WTC11 (cell line): Measurements from ENCODE around the gene FCN3. TPM values are rescaled to one million over a fixed set of nuclear protein-coding genes. Genes with fewer than 3 reads are reported as not detected.

Source experiments
- ATAC-seq: fragments of 200-7000 bp; cut with Tn5 transposase; 2 replicates; pipeline ENCODE4 v1.10.0; 2021; ENCODE audit warnings: mild to moderate bottlenecking, moderate library complexity
- CTCF ChIA-PET: fragments of 300-600 bp; sonication (Branson Sonifier 250); formaldehyde crosslinking; loops from one replicate; lab custom pipeline; 2021; ENCODE audit warnings: antibody characterized with exemption; lab: Charles Lee
- POLR2A ChIA-PET: fragments of 350-600 bp; sonication (Branson Sonifier 250); formaldehyde crosslinking; loops from one replicate; lab custom pipeline; 2021; ENCODE audit warnings: antibody characterized with exemption; lab: Charles Lee
- DNase-seq: peaks from one replicate; pipeline ENCODE4 v3.0.0; 2021; ENCODE audit warnings: low spot score
- H3K27ac Mint-ChIP-seq: 2 replicates; pipeline ENCODE4 v1.8.0; 2021; ENCODE audit warnings: mixed read lengths
- H3K27me3 Mint-ChIP-seq: 2 replicates; pipeline ENCODE4 v1.8.0; 2021; ENCODE audit warnings: low read depth, mild to moderate bottlenecking, moderate library complexity, mixed read lengths
- H3K36me3 Mint-ChIP-seq: 2 replicates; pipeline ENCODE4 v1.8.0; 2021; ENCODE audit warnings: mixed read lengths
- H3K4me1 Mint-ChIP-seq: 2 replicates; pipeline ENCODE4 v1.8.0; 2022; ENCODE audit warnings: mixed read lengths
- H3K4me3 Mint-ChIP-seq: 2 replicates; pipeline ENCODE4 v1.8.0; 2021; ENCODE audit warnings: mild to moderate bottlenecking, moderate library complexity, mixed read lengths
- H3K9me3 Mint-ChIP-seq: 2 replicates; pipeline ENCODE4 v1.8.0; 2021; ENCODE audit warnings: mixed read lengths
- CREB1 ChIP-seq: sonication (generic); formaldehyde crosslinking; IDR thresholded peaks from 2 replicates; pipeline ENCODE4 v1.8.0; 2023; ENCODE audit warnings: mild to moderate bottlenecking, missing genetic modification reagents
- ELF4 ChIP-seq: sonication (generic); formaldehyde crosslinking; IDR thresholded peaks from 2 replicates; pipeline ENCODE4 v1.8.1; 2022; ENCODE audit warnings: low read depth, mild to moderate bottlenecking, moderate library complexity, missing genetic modification reagents
- GRHL2 ChIP-seq: fragments of 250-450 bp; sonication (Bioruptor Pico); IDR thresholded peaks from 2 replicates; pipeline ENCODE4 v1.8.0; 2022; ENCODE audit warnings: mild to moderate bottlenecking, moderate library complexity; ENCODE audit not compliant: insufficient replicate concordance, severe bottlenecking
- JAZF1 ChIP-seq: fragments of 250-450 bp; sonication (Bioruptor Pico); IDR thresholded peaks from 2 replicates; pipeline ENCODE4 v1.9.0; 2021; ENCODE audit warnings: moderate library complexity, mild to moderate bottlenecking, inconsistent platforms
- PRRX2 ChIP-seq: fragments of 250-450 bp; sonication (Bioruptor Pico); IDR thresholded peaks from 2 replicates; pipeline ENCODE4 v1.8.0; 2021; ENCODE audit warnings: mild to moderate bottlenecking
- RELA ChIP-seq: sonication (generic); formaldehyde crosslinking; IDR thresholded peaks from 2 replicates; pipeline ENCODE4 v1.8.1; 2022; ENCODE audit warnings: missing genetic modification reagents, mild to moderate bottlenecking, borderline replicate concordance
- SOX15 ChIP-seq: fragments of 250-450 bp; sonication (Bioruptor Pico); IDR thresholded peaks from 2 replicates; pipeline ENCODE4 v1.9.0; 2021; ENCODE audit warnings: mild to moderate bottlenecking
- TEAD4 ChIP-seq: sonication (generic); formaldehyde crosslinking; IDR thresholded peaks from 2 replicates; pipeline ENCODE4 v1.8.0; 2022; ENCODE audit warnings: mild to moderate bottlenecking, missing genetic modification reagents
- ZNF232 ChIP-seq: sonication (generic); formaldehyde crosslinking; IDR thresholded peaks from 2 replicates; pipeline ENCODE4 v1.8.0; 2022; ENCODE audit warnings: mild to moderate bottlenecking, missing genetic modification reagents
- ZNF317 ChIP-seq: sonication (generic); formaldehyde crosslinking; IDR thresholded peaks from 2 replicates; pipeline ENCODE4 v1.8.1; 2023; ENCODE audit warnings: low read depth, mild to moderate bottlenecking, moderate library complexity, missing genetic modification reagents, borderline replicate concordance
- ZNF671 ChIP-seq: fragments of 250-450 bp; sonication (Bioruptor Pico); IDR thresholded peaks from 2 replicates; pipeline ENCODE4 v1.8.0; 2021; ENCODE audit warnings: mild to moderate bottlenecking
- total RNA-seq: library from RNA; stranded (reverse); gene quantifications from 3 replicates; pipeline ENCODE4 v1.2.3, GENCODE V29; 2021
- TF ChIP-seq, protein P1 (sequence below): sonication (generic); formaldehyde crosslinking; IDR thresholded peaks from 2 replicates; pipeline ENCODE4 v1.8.1; 2023; ENCODE audit warnings: mild to moderate bottlenecking, missing genetic modification reagents, borderline replicate concordance
- TF ChIP-seq, protein P2 (sequence below): sonication (generic); formaldehyde crosslinking; IDR thresholded peaks from 2 replicates; pipeline ENCODE4 v1.8.0; 2022; ENCODE audit warnings: mild to moderate bottlenecking, missing genetic modification reagents
- TF ChIP-seq, protein P3 (sequence below): sonication (generic); formaldehyde crosslinking; IDR thresholded peaks from 2 replicates; pipeline ENCODE4 v1.8.0; 2022; ENCODE audit warnings: mild to moderate bottlenecking, missing genetic modification reagents
- TF ChIP-seq, protein P4 (sequence below): sonication (generic); formaldehyde crosslinking; IDR thresholded peaks from 2 replicates; pipeline ENCODE4 v1.8.1; 2022; ENCODE audit warnings: low read depth, mild to moderate bottlenecking, moderate library complexity, missing genetic modification reagents, borderline replicate concordance
- TF ChIP-seq, protein P5 (sequence below): sonication (generic); formaldehyde crosslinking; IDR thresholded peaks from 2 replicates; pipeline ENCODE4 v1.8.1; 2023; ENCODE audit warnings: mild to moderate bottlenecking, moderate library complexity, missing genetic modification reagents
- TF ChIP-seq, protein P6 (sequence below): fragments of 250-450 bp; sonication (Bioruptor Pico); IDR thresholded peaks from 2 replicates; pipeline ENCODE4 v1.9.0; 2021; ENCODE audit warnings: mild to moderate bottlenecking
- TF ChIP-seq, protein P7 (sequence below): sonication (generic); formaldehyde crosslinking; IDR thresholded peaks from 2 replicates; pipeline ENCODE4 v1.8.1; 2022; ENCODE audit warnings: low read depth, missing genetic modification reagents, borderline replicate concordance

The FCN3 gene
- total RNA-seq, 1 experiment from 2014 or later, result 0.98 TPM

DNA sequence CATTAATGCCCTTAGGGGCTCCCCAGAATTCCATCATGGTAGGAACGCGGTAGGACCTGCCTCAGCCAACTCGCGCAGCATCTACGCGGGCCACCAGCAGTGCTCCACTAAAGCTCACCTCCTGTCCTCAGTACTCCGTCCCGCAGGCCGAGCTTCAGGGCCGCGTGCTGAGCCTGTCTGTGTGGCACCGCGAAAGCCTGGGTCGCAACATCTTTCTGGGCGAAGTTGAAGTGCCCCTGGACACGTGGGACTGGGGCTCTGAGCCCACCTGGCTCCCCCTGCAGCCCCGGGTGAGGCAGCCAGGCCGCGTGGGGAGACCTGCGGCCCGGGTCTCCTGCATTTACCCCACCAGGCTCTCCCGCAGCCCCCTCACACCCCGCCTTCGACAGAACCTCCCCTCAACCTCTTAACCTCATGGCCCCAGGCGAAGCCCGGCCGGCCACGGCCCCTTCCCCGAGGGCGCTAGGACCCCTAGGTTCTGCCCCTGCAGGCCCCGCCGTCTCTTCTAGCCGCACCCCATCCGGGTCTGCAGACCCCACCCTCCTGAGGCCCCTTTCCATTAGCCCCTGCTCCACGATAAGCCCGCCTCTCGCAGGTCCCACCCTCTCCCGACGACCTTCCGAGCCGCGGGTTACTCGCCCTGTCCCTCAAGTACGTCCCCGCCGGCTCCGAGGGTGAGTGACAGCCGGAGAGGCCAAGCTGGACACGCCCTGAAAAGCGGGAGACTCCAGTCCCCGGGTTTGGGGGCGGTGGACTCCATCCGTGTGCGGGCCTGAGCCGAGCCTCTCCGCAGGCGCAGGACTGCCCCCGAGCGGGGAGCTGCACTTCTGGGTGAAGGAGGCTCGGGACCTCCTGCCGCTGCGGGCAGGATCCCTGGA, 23.7 kb downstream of the FCN3 start (continued):
- TF ChIP-seq, protein P1, sequence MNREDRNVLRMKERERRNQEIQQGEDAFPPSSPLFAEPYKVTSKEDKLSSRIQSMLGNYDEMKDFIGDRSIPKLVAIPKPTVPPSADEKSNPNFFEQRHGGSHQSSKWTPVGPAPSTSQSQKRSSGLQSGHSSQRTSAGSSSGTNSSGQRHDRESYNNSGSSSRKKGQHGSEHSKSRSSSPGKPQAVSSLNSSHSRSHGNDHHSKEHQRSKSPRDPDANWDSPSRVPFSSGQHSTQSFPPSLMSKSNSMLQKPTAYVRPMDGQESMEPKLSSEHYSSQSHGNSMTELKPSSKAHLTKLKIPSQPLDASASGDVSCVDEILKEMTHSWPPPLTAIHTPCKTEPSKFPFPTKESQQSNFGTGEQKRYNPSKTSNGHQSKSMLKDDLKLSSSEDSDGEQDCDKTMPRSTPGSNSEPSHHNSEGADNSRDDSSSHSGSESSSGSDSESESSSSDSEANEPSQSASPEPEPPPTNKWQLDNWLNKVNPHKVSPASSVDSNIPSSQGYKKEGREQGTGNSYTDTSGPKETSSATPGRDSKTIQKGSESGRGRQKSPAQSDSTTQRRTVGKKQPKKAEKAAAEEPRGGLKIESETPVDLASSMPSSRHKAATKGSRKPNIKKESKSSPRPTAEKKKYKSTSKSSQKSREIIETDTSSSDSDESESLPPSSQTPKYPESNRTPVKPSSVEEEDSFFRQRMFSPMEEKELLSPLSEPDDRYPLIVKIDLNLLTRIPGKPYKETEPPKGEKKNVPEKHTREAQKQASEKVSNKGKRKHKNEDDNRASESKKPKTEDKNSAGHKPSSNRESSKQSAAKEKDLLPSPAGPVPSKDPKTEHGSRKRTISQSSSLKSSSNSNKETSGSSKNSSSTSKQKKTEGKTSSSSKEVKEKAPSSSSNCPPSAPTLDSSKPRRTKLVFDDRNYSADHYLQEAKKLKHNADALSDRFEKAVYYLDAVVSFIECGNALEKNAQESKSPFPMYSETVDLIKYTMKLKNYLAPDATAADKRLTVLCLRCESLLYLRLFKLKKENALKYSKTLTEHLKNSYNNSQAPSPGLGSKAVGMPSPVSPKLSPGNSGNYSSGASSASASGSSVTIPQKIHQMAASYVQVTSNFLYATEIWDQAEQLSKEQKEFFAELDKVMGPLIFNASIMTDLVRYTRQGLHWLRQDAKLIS, result 0 out of 2 replicates have a peak, but pooled peaks have one; percentile 51
- TF ChIP-seq PRRX2 (CRISPR knock-in tag) (0 out of 2 replicates have a peak, but pooled peaks have one; percentile 51), JAZF1 (CRISPR knock-in tag) (no peak)
- TF ChIP-seq, protein P2, sequence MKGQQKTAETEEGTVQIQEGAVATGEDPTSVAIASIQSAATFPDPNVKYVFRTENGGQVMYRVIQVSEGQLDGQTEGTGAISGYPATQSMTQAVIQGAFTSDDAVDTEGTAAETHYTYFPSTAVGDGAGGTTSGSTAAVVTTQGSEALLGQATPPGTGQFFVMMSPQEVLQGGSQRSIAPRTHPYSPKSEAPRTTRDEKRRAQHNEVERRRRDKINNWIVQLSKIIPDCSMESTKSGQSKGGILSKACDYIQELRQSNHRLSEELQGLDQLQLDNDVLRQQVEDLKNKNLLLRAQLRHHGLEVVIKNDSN (CRISPR knock-in tag), result peak; percentile 65; the same call in 1 of the 2 replicates

DNA sequence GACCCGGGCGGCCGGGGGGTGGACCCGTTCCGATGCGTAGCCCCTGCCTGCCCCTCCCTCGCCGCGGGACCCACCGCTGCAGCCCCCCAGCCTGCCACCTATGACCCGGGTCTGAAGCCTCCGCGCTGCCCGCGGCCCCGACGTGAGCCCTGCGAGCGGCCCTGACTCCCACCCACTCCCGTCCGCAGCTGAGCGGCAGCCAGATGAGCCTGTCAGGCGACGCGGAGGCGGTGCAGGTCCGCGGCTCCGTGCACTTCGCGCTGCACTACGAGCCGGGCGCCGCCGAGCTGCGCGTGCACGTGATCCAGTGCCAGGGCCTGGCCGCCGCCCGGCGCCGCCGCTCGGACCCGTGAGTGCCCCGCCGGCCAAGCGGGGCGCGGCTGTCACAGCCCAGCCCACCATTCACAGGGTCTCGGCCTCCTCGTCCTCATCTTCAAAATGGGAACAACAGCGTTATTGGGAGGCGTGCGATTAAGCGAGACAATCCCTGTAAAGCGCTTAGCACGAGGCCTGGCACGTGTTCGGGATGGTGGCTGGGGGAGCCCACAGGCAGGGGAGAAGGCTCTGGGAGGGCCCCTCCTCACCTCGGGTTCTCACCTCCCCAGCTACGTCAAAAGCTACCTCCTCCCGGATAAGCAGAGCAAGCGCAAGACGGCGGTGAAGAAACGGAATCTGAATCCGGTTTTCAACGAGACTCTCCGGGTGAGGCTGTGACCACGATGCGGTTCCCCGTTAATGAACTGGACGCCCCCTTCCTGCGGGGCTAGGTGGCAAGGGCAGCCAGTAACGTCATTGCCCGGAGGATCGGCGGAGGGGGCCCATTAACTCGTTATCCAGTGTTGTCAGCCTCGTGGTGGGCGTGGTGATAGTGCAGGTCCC, 24.6 kb downstream of the FCN3 start:
- CTCF ChIA-PET, result interaction anchor here (0.6 to 11.0 kb wide), 25 partner anchors 8 to 322 kb away, joined by 3 to 258 read pairs (median 5); partner anchors contain the start of genes CD164L2, IFI6, MAP3K6 and SYTL1
- Mint-ChIP-seq H3K27me3 (peaks cover 12% of the 10 kb centered on the region), H3K27ac (no peak overlapping the region), H3K36me3 (peaks cover 9% of the 10 kb centered on the region; the same call in 1 of the 2 replicates), H3K9me3 (no peaks in the 10 kb centered on the region), H3K4me3 (peak overlapping the region; percentile 75), H3K4me1 (peaks cover 18% of the 10 kb centered on the region)
- ATAC-seq (peak; percentile 41), DNase-seq (peak; percentile 80)
- POLR2A ChIA-PET, result interaction anchor here (0.5 to 3.1 kb wide), 9 partner anchors 8 to 1198 kb away, joined by 3 to 29 read pairs (median 4); partner anchors contain the start of genes MAP3K6 and SYTL1
- TF ChIP-seq, protein P3, sequence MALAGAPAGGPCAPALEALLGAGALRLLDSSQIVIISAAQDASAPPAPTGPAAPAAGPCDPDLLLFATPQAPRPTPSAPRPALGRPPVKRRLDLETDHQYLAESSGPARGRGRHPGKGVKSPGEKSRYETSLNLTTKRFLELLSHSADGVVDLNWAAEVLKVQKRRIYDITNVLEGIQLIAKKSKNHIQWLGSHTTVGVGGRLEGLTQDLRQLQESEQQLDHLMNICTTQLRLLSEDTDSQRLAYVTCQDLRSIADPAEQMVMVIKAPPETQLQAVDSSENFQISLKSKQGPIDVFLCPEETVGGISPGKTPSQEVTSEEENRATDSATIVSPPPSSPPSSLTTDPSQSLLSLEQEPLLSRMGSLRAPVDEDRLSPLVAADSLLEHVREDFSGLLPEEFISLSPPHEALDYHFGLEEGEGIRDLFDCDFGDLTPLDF (CRISPR knock-in tag), result no peak
- peak; percentile 88; the same call in 1 of the 2 replicates for TF ChIP-seq RELA (CRISPR knock-in tag)
- TF ChIP-seq, protein P4, sequence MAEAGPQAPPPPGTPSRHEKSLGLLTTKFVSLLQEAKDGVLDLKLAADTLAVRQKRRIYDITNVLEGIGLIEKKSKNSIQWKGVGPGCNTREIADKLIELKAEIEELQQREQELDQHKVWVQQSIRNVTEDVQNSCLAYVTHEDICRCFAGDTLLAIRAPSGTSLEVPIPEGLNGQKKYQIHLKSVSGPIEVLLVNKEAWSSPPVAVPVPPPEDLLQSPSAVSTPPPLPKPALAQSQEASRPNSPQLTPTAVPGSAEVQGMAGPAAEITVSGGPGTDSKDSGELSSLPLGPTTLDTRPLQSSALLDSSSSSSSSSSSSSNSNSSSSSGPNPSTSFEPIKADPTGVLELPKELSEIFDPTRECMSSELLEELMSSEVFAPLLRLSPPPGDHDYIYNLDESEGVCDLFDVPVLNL (CRISPR knock-in tag), result peak; percentile 84; the same call in 1 of the 2 replicates
- TF ChIP-seq SOX15 (CRISPR knock-in tag), result no peak
- TF ChIP-seq, protein P5, sequence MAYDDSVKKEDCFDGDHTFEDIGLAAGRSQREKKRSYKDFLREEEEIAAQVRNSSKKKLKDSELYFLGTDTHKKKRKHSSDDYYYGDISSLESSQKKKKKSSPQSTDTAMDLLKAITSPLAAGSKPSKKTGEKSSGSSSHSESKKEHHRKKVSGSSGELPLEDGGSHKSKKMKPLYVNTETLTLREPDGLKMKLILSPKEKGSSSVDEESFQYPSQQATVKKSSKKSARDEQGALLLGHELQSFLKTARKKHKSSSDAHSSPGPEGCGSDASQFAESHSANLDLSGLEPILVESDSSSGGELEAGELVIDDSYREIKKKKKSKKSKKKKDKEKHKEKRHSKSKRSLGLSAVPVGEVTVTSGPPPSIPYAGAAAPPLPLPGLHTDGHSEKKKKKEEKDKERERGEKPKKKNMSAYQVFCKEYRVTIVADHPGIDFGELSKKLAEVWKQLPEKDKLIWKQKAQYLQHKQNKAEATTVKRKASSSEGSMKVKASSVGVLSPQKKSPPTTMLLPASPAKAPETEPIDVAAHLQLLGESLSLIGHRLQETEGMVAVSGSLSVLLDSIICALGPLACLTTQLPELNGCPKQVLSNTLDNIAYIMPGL, result peak; percentile 32
- no peak for TF ChIP-seq ZNF671 (CRISPR knock-in tag)
- TF ChIP-seq CREB1, result no peak
- TF ChIP-seq, protein P6, sequence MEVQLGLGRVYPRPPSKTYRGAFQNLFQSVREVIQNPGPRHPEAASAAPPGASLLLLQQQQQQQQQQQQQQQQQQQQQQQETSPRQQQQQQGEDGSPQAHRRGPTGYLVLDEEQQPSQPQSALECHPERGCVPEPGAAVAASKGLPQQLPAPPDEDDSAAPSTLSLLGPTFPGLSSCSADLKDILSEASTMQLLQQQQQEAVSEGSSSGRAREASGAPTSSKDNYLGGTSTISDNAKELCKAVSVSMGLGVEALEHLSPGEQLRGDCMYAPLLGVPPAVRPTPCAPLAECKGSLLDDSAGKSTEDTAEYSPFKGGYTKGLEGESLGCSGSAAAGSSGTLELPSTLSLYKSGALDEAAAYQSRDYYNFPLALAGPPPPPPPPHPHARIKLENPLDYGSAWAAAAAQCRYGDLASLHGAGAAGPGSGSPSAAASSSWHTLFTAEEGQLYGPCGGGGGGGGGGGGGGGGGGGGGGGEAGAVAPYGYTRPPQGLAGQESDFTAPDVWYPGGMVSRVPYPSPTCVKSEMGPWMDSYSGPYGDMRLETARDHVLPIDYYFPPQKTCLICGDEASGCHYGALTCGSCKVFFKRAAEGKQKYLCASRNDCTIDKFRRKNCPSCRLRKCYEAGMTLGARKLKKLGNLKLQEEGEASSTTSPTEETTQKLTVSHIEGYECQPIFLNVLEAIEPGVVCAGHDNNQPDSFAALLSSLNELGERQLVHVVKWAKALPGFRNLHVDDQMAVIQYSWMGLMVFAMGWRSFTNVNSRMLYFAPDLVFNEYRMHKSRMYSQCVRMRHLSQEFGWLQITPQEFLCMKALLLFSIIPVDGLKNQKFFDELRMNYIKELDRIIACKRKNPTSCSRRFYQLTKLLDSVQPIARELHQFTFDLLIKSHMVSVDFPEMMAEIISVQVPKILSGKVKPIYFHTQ, result no peak
- peak; percentile 84 for TF ChIP-seq ELF4 (CRISPR knock-in tag)
- TF ChIP-seq GRHL2 (CRISPR knock-in tag), result no peak
- TF ChIP-seq, protein P7, sequence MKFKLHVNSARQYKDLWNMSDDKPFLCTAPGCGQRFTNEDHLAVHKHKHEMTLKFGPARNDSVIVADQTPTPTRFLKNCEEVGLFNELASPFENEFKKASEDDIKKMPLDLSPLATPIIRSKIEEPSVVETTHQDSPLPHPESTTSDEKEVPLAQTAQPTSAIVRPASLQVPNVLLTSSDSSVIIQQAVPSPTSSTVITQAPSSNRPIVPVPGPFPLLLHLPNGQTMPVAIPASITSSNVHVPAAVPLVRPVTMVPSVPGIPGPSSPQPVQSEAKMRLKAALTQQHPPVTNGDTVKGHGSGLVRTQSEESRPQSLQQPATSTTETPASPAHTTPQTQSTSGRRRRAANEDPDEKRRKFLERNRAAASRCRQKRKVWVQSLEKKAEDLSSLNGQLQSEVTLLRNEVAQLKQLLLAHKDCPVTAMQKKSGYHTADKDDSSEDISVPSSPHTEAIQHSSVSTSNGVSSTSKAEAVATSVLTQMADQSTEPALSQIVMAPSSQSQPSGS, result peak; percentile 56; the same call in 1 of the 2 replicates
- TF ChIP-seq TEAD4 (CRISPR knock-in tag), result no peak
- TF ChIP-seq ZNF232 (CRISPR knock-in tag), result peak; percentile 81; the same call in 1 of the 2 replicates
- peak; percentile 57; the same call in 1 of the 2 replicates for TF ChIP-seq ZNF317 (CRISPR knock-in tag)
